ENCODE measurements around the gene PIGZ. TPM values are rescaled to one million over a fixed set of nuclear protein-coding genes. Genes with fewer than 3 reads are reported as not detected.

PIGZ gene
- total RNA-seq, 1 experiment from 2014 or later, result 0.23 TPM

GRCh38 chr3:197001972-197002700 is 33.5 kb upstream of the PIGZ start:
- no peak for DNase-seq (ENCODE audit: low read depth)

GRCh38 chr3:197001106-197001971 is 32.7 kb upstream of the PIGZ start:
- no peak for DNase-seq (ENCODE audit: low read depth)

- DNase-seq (ENCODE audit: low read depth), result no peak
Measured at GRCh38 chr3:197000211-197000610, 31.6 kb upstream of the PIGZ start.

GRCh38 chr3:196998966-196999760 is 30.5 kb upstream of the PIGZ start:
- DNase-seq (ENCODE audit: low read depth), result no peak

- no peak for DNase-seq (ENCODE audit: low read depth)
Measured at GRCh38 chr3:196997311-196997710, 28.7 kb upstream of the PIGZ start.

GRCh38 chr3:196996454-196997265 is 28.0 kb upstream of the PIGZ start:
- no peak for DNase-seq (ENCODE audit: low read depth)

GRCh38 chr3:196995646-196996355 is 27.2 kb upstream of the PIGZ start:
- DNase-seq (ENCODE audit: low read depth), result no peak

GRCh38 chr3:196995027-196995426 is 26.4 kb upstream of the PIGZ start:
- DNase-seq (ENCODE audit: low read depth), result no peak

- no peak for DNase-seq (ENCODE audit: low read depth)
Measured at GRCh38 chr3:196994056-196994455, 25.4 kb upstream of the PIGZ start.

GRCh38 chr3:196992461-196993065 is 23.9 kb upstream of the PIGZ start:
- DNase-seq (ENCODE audit: low read depth), result no peak

GRCh38 chr3:196991581-196992460 is 23.2 kb upstream of the PIGZ start:
- DNase-seq (ENCODE audit: low read depth), result no peak

GRCh38 chr3:196990601-196991007 is 22.0 kb upstream of the PIGZ start:
- no peak for DNase-seq (ENCODE audit: low read depth)

GRCh38 chr3:196989721-196990262 is 21.2 kb upstream of the PIGZ start:
- DNase-seq (ENCODE audit: low read depth), result no peak

GRCh38 chr3:196988241-196989029 is 19.8 kb upstream of the PIGZ start:
- no peak for DNase-seq (ENCODE audit: low read depth)

- no peak for DNase-seq (ENCODE audit: low read depth)
Measured at GRCh38 chr3:196987022-196987421, 18.4 kb upstream of the PIGZ start.

- DNase-seq (ENCODE audit: low read depth), result no peak
Measured at GRCh38 chr3:196985954-196986885, 17.6 kb upstream of the PIGZ start.

GRCh38 chr3:196985298-196985697 is 16.7 kb upstream of the PIGZ start:
- no peak for DNase-seq (ENCODE audit: low read depth)
